Adrenal gland (tissue), 5 donors: ENCODE data around the gene RFXANK.

Source experiments
- POLR2A ChIP-seq, 2 donors: fragments of 450-650 bp; IDR thresholded peaks; one replicate each; pipeline ENCODE4 v1.6.1; 2017; ENCODE audit warnings: antibody characterized with exemption in 2 of 2, mild to moderate bottlenecking in 2 of 2, moderate library complexity in 1 of 2
- TF ChIP-seq, protein P1 (sequence below), 6 experiments: fragments of 450-650 bp in 4 of 6; fragments of 200-600 bp in 2 of 6; sonication (generic) in 1 of 6; IDR thresholded peaks; 1 replicate in 5 of 6; 2 replicates in 1 of 6; pipeline versions ENCODE4 v1.5.1 to v1.8.0; 2016 to 2021; ENCODE audit warnings: antibody characterized with exemption in 6 of 6, mild to moderate bottlenecking in 2 of 6, moderate library complexity in 1 of 6
- donor health status: DM: no; HTN: no; CAD: no.

DNA sequence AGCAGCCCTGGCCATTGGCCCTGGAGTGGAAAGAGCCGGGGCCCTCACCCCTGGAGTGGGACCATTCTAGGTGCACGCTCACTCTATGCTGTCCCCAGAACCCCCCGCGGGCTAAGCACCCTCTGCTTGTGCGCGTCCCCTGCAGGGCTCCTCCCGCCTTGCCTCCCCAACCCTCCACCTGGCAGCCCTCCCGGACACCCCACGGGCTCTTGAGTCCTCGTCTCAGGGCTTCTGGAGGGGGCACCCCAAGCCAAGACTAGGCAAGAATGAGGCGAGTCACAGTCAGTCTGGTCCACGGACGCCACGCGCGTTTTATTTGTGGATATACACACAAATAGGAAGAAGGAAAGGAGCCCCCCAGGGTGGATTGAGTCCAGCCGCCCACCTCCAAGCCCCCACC, 46.8 kb upstream of the RFXANK start:
- TF ChIP-seq, protein P1, sequence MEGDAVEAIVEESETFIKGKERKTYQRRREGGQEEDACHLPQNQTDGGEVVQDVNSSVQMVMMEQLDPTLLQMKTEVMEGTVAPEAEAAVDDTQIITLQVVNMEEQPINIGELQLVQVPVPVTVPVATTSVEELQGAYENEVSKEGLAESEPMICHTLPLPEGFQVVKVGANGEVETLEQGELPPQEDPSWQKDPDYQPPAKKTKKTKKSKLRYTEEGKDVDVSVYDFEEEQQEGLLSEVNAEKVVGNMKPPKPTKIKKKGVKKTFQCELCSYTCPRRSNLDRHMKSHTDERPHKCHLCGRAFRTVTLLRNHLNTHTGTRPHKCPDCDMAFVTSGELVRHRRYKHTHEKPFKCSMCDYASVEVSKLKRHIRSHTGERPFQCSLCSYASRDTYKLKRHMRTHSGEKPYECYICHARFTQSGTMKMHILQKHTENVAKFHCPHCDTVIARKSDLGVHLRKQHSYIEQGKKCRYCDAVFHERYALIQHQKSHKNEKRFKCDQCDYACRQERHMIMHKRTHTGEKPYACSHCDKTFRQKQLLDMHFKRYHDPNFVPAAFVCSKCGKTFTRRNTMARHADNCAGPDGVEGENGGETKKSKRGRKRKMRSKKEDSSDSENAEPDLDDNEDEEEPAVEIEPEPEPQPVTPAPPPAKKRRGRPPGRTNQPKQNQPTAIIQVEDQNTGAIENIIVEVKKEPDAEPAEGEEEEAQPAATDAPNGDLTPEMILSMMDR (IDR thresholded peaks at IDR 0.05) = no peak
- no peak for TF ChIP-seq POLR2A (IDR thresholded peaks at IDR 0.05)
